ENCODE measurements around the gene HSD17B7.

Gene HSD17B7

GRCh38 chr1:162861101-162861500 lies 70.6 kb downstream of the HSD17B7 start, which contains the start of gene CCDC190:
TSS of gene CCDC190 (minus strand) at chr1:162861175. CDS start at chr1:162859646, 1,529 bp downstream.
- no peak for DNase-seq

GRCh38 chr1:162861625-162862024 lies 71.1 kb downstream of the HSD17B7 start:
- no peak for DNase-seq

Data from DMS53 (cell line).